Motor neuron (in vitro differentiated cells): ENCODE results near the gene CYP19A1. TPM values are rescaled to one million over a fixed set of nuclear protein-coding genes. Genes with fewer than 3 reads are reported as not detected.

ENCODE experiments used
- ATAC-seq, 8 experiments: fragments of 200-7000 bp; cut with Tn5 transposase; replicated peaks in 6 of 8; 2 replicates each; pipeline ENCODE4 v1.8.0; 2021; ENCODE audit warnings: mild to moderate bottlenecking in 8 of 8, moderate library complexity in 8 of 8
- H3K27ac ChIP-seq, 2 donors: fragments of 250-450 bp; sonication (Bioruptor Pico); 2 replicates each; pipeline ENCODE4 v1.9.0; 2021; ENCODE audit warnings: antibody characterized with exemption in 2 of 2, mild to moderate bottlenecking in 2 of 2, moderate library complexity in 1 of 2
- H3K4me1 ChIP-seq, 2 donors: fragments of 250-450 bp; sonication (Bioruptor Pico); replicated peaks in 1 of 2; 2 replicates each; pipeline ENCODE4 v1.6.1; 2021; ENCODE audit warnings: antibody characterized with exemption in 2 of 2, mild to moderate bottlenecking in 2 of 2, moderate library complexity in 1 of 2
- H3K4me3 ChIP-seq, 5 donors: fragments of 250-450 bp; sonication (Bioruptor Pico); 2 replicates each; pipeline ENCODE4 v1.9.0; 2021; ENCODE audit warnings: antibody characterized with exemption in 5 of 5, mild to moderate bottlenecking in 5 of 5, moderate library complexity in 4 of 5
- WGBS, 10 experiments: fragments of 450-650 bp; shearing (Covaris generic); methylation state at CpG; one replicate each; pipeline ENCODE4 v1.0.0; 2022; 5-methylcytosine and 5-hydroxymethylcytosine counted together
- in situ Hi-C, 9 experiments: fragments of 400-800 bp; cut with MboI; loops; one replicate each; pipeline ENCODE4 v1.15.0; 2021; ENCODE audit warnings: low sequenced_read_pairs in 9 of 9, low pct_unique_long_range_greater_than_20kb in 2 of 9; ENCODE audit not compliant: unreplicated experiment in 9 of 9
- total RNA-seq, 8 experiments: library from RNA; unstranded; fragments of 300-600 nt; gene quantifications; 2 replicates each; pipeline versions ENCODE4 v1.2.3 to v1.2.4, GENCODE V29; 2022

CYP19A1 gene
- total RNA-seq, 8 experiments from 2014 or later, result 0.56 to 8.2 (median 1.7) TPM

- Histone ChIP-seq H3K4me3 (no peak overlapping the region), H3K27ac (no peak overlapping the region), H3K4me1 (no peaks in the 10 kb centered on the region)
- ATAC-seq, result peak in 1 of 8 experiments; percentile 39
- in situ Hi-C loops, result no loop called here
These were observed 35.7 kb upstream of the CYP19A1 start for GRCh38 chr15:51374131-51374530.

GRCh38 chr15:51371266-51371665, 32.9 kb upstream of the CYP19A1 start:
- ATAC-seq, result no peak
- in situ Hi-C loops, result no loop called here
- no peaks in the 10 kb centered on the region for H3K4me1 ChIP-seq
- 0 to 100% (median 90%) methylated on average over 1 of the region's 1 CpG for WGBS, 10 experiments
- no peak overlapping the region for H3K4me3 ChIP-seq
- H3K27ac ChIP-seq, result no peak overlapping the region

DNA sequence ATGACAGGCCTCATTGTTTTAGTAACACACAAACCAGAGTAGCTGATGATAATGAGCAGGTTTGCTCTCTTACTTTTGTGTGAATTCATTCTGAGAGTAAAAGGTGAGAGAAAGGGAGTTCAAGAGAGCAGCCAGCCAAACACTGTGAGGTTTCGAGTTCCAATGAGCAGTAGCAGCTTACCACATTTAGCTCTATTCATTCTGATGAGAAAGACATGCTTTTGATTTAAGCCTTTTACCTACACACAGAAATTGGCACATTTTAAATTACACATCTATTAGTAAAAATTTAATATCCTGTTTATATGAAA, 31.0 kb upstream of the CYP19A1 start:
- ATAC-seq, result no peak
- Histone ChIP-seq H3K4me3 (no peak overlapping the region), H3K27ac (no peak overlapping the region), H3K4me1 (no peaks in the 10 kb centered on the region)
- WGBS, 10 experiments, result 50 to 88% (median 71%) methylated on average over 1 of the region's 1 CpG; no CpG with 5 or more reads in 5 of the 10 experiments
- in situ Hi-C loops, result no loop called here

- WGBS, 10 experiments, result 18 to 100% (median 40%) methylated on average over 1 to 3 of the region's 3 CpGs; no CpG with 5 or more reads in 1 of the 10 experiments
- in situ Hi-C loops, result no loop called here
- Histone ChIP-seq H3K27ac (no peak overlapping the region), H3K4me1 (no peaks in the 10 kb centered on the region), H3K4me3 (no peak overlapping the region)
- ATAC-seq, result peak in 2 of 8 experiments; percentile 18 to 29
These were observed 30.5 kb upstream of the CYP19A1 start for GRCh38 chr15:51368751-51369450.

- WGBS, 10 experiments, result 14 to 92% (median 65%) methylated on average over 1 to 6 of the region's 6 CpGs
- in situ Hi-C loops, result no loop called here
- no peaks in the 10 kb centered on the region for H3K4me1 ChIP-seq
- peak in 1 of 8 experiments; percentile 8 for ATAC-seq
- H3K4me3 ChIP-seq, result no peak overlapping the region
- no peak overlapping the region for H3K27ac ChIP-seq
These were observed 29.9 kb upstream of the CYP19A1 start for GRCh38 chr15:51368307-51368706.

DNA sequence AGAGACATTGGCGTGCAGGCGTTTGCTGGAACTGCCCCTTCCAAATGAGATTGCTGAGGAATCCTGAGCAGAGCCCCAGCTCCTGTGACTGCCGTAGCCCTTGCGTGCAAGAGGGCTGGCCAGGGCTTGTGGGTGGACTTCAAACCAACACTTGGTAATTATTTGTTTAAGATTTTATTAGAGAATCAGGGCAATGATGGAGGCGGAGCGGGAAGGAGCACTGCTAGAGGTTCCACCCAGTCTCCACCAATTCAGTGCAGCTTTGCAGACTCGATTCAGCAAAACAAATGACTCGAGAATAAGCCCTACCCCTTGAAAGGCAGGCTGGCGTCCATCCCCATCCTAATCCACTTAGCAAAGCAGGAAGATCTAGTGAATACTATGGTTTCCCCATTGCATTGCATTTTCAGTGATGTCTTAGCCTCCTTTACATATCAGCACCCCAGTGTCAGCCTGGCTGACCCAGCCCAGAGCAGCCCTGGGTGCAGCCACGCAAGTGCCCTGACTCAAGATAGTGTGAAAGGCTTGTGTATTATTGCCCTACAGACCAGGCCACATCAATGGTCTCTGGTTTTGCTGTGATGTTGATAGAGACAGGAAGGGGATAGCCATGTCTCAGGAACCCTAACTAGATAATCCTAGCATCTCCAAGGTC, 29.1 kb upstream of the CYP19A1 start:
- Histone ChIP-seq H3K27ac (no peak overlapping the region), H3K4me3 (no peak overlapping the region), H3K4me1 (no peaks in the 10 kb centered on the region)
- ATAC-seq, result peak in 3 of 8 experiments; percentile 78 to 86 (median 83)
- 0 to 92% (median 80%) methylated on average over 1 to 9 of the region's 10 CpGs; no CpG with 5 or more reads in 2 of the 10 experiments for WGBS, 10 experiments
- in situ Hi-C loops, result no loop called here

- in situ Hi-C loops, result no loop called here
- WGBS, 10 experiments, result 0 to 95% (median 82%) methylated on average over 1 to 3 of the region's 3 CpGs; no CpG with 5 or more reads in 3 of the 10 experiments
- no peak overlapping the region for H3K4me3 ChIP-seq
- ATAC-seq, result peak in 3 of 8 experiments; percentile 27 to 46 (median 39)
- H3K4me1 ChIP-seq, result no peaks in the 10 kb centered on the region
- H3K27ac ChIP-seq, result no peak overlapping the region
These were observed 28.5 kb upstream of the CYP19A1 start for GRCh38 chr15:51366920-51367319.

DNA sequence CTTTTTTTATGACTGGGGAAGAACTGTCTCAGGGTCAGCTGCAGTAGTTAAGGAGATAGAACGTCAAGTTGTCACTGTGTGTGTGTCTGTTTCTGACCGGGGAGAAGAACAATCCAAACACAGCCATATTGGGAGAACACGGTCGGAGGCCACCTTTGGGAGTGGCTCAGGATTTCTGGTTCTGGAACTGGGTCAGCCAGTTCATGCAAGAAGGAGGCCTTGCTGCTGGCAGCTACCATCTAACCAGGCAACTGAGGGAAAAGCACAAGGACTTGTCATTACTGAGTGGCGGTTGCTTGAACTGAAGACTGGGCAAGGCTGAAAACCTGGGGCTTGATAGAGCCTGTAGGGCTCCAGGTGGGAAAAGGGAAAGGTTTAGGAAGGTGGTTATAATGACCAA, 27.7 kb upstream of the CYP19A1 start:
- H3K27ac ChIP-seq, result no peak overlapping the region
- in situ Hi-C loops, result no loop called here
- H3K4me3 ChIP-seq, result no peak overlapping the region
- ATAC-seq, result no peak
- WGBS, 10 experiments, result 67 to 100% (median 94%) methylated on average over 1 to 5 of the region's 5 CpGs; no CpG with 5 or more reads in 3 of the 10 experiments
- H3K4me1 ChIP-seq, result no peaks in the 10 kb centered on the region

GRCh38 chr15:51365417-51365816, 27.0 kb upstream of the CYP19A1 start:
- Histone ChIP-seq H3K4me1 (no peaks in the 10 kb centered on the region), H3K4me3 (no peak overlapping the region), H3K27ac (no peak overlapping the region)
- no peak for ATAC-seq
- in situ Hi-C loops, result no loop called here
- WGBS, 10 experiments, result 62 to 97% (median 87%) methylated on average over 3 to 6 of the region's 6 CpGs

DNA sequence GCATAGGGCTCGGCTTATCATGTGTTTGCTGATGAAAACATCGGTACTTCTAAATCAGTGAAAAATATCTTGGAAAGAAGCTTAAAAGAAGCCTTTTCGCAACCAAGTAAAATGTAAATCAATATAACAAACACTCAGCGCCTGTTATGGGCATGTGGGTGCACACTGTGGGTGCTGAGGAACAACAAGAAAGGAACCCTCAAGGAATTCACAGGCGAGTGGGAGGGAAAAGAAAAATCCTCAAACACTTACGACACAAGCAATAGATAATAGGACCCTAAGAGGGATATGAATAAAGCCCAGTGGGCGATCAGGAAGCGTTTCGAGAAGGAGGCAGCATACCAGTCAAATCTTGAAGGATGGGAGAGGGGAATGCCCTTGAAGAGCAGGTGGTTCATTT, 25.0 kb upstream of the CYP19A1 start:
- in situ Hi-C loops, result no loop called here
- no peak overlapping the region for H3K4me3 ChIP-seq
- no peak for ATAC-seq
- H3K27ac ChIP-seq, result no peak overlapping the region
- 38 to 83% (median 61%) methylated on average over 2 to 9 of the region's 9 CpGs for WGBS, 10 experiments
- no peaks in the 10 kb centered on the region for H3K4me1 ChIP-seq

- whole genome bisulfite sequencing, 10 experiments, result 33 to 93% (median 67%) methylated on average over 1 to 5 of the region's 7 CpGs; no CpG with 5 or more reads in 2 of the 10 experiments
- Histone ChIP-seq H3K27ac (no peak overlapping the region), H3K4me3 (no peak overlapping the region), H3K4me1 (no peaks in the 10 kb centered on the region)
- ATAC-seq, result no peak
- in situ Hi-C loops, result no loop called here
These were observed 21.6 kb upstream of the CYP19A1 start for GRCh38 chr15:51359981-51360380.

GRCh38 chr15:51356983-51357382, 18.6 kb upstream of the CYP19A1 start:
- no peaks in the 10 kb centered on the region for H3K4me1 ChIP-seq
- no peak for ATAC-seq
- H3K27ac ChIP-seq, result no peak overlapping the region
- no peak overlapping the region for H3K4me3 ChIP-seq
- in situ Hi-C loops, result no loop called here
- 75 to 100% (median 86%) methylated on average over 2 to 6 of the region's 6 CpGs; no CpG with 5 or more reads in 2 of the 10 experiments for WGBS, 10 experiments

DNA sequence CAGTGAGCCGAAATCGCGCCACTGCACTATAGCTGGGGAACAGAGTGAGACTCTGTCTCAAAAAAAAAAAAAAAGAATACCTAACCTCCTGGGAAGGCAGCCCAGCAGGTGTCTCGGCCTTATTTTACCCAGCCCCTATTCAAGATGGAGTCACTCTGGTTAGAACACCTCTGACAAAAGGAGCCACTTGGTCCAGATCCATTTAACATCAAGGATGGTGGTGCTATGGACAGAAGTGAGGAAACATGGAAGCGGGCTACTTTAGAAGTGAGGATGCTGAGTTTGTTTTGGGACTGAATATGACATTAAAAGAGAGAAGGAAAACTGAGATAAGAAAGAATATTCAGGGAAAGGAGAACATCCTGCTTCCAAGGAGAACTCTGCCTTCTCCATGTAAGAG, 17.8 kb upstream of the CYP19A1 start:
- 57 to 100% (median 80%) methylated on average over 1 to 5 of the region's 5 CpGs; no CpG with 5 or more reads in 1 of the 10 experiments for WGBS, 10 experiments
- Histone ChIP-seq H3K27ac (no peak overlapping the region), H3K4me1 (no peaks in the 10 kb centered on the region), H3K4me3 (no peak overlapping the region)
- ATAC-seq, result no peak
- in situ Hi-C loops, result no loop called here

DNA sequence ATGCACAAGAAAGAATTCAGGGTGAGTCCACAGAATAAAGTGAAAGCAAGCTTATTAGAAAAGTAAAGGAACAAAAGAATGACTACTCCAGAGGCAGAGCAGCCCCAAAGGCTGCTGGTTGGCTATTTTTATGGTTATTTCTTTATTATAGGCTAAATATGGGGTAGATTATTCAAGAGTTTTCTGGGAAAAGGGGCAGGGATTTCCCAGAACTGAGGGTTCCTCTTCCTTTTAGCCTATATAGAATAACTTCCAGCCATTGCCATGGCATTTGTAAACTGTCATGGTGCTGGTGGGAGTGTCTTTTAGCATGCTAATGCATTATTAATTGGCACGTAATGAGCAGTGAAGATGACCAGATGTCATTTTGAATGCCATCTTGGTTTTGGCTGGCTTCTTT, 16.7 kb upstream of the CYP19A1 start:
- H3K4me1 ChIP-seq, result no peaks in the 10 kb centered on the region
- H3K4me3 ChIP-seq, result no peak overlapping the region
- in situ Hi-C loops, result no loop called here
- ATAC-seq, result no peak
- no peak overlapping the region for H3K27ac ChIP-seq
- 22 to 100% (median 70%) methylated on average over 1 of the region's 1 CpG; no CpG with 5 or more reads in 3 of the 10 experiments for WGBS, 10 experiments
